K562 (cell line): ENCODE results near the gene CHRND. TPM values are rescaled to one million over a fixed set of nuclear protein-coding genes. Genes with fewer than 3 reads are reported as not detected.

Experiments
- ATAC-seq: fragments of 200-7000 bp; cut with Tn5 transposase; 3 replicates; pipeline ENCODE4 v1.9.1; 2020; ENCODE audit warnings: moderate library complexity
- BruUV-seq: library from RNA; stranded (reverse); fragments of 400-500 nt; replicated peaks from 2 replicates; lab custom pipeline; 2021; lab: Mats Ljungman, UMichigan
- CTCF ChIA-PET: fragments of 300-600 bp; formaldehyde crosslinking; extraction: SDS; loops from one replicate; lab custom pipeline; 2021; ENCODE audit warnings: low intra/inter-chr PET ratio; lab: Yijun Ruan, JAX
- POLR2A ChIA-PET: fragments of 300-600, 350-650 bp; sonication (Branson Sonifier 250); formaldehyde crosslinking; extraction: SDS; loops from one replicate; lab custom pipeline; 2021; ENCODE audit warnings: antibody characterized with exemption, inconsistent platforms; lab: Yijun Ruan, JAX
- DNase-seq, 4 experiments: peaks; one replicate each; pipeline versions ENCODE4 v3.0.0 to v3.0.0-alpha.2; 2011 to 2018; ENCODE audit warnings: low spot score in 3 of 4, mixed read lengths in 3 of 4; ENCODE audit errors: extremely low read depth in 1 of 4
- FAIRE-seq: peaks from 2 replicates; lab custom pipeline; 2011; peaks lifted over from hg19 to GRCh38; lab: Jason Lieb, UNC
- H2AFZ ChIP-seq: 2 replicates; pipeline ENCODE4 v1.6.0; 2011; ENCODE audit warnings: low read depth, low read length, control low read depth, inconsistent platforms
- H3K27ac ChIP-seq: fragments of 200-600 bp; 3 replicates; pipeline ENCODE4 v1.8.0; 2011; ENCODE audit warnings: low read depth, mild to moderate bottlenecking, control low read depth, inconsistent platforms, low read length, moderate library complexity, mixed read lengths; ENCODE audit errors: extremely low read depth
- H3K27me3 ChIP-seq, 2 experiments: fragments of 300-600 bp in 1 of 2; 2 replicates in 1 of 2; 3 replicates in 1 of 2; pipeline versions ENCODE4 v1.6.0 to v1.8.0; 2011; ENCODE audit warnings: inconsistent platforms in 2 of 2, low read length in 2 of 2, mild to moderate bottlenecking in 1 of 2, mixed read lengths in 1 of 2, moderate library complexity in 1 of 2; ENCODE audit not compliant: control insufficient read depth in 2 of 2, insufficient read depth in 2 of 2
- H3K36me3 ChIP-seq: fragments of 300-600 bp; 3 replicates; pipeline ENCODE4 v1.8.0; 2011; ENCODE audit warnings: mild to moderate bottlenecking, low read length, inconsistent platforms; ENCODE audit not compliant: control insufficient read depth, insufficient read depth
- H3K4me1 ChIP-seq, 2 experiments: fragments of 200-600 bp in 1 of 2; replicated peaks in 1 of 2; 2 replicates in 1 of 2; 3 replicates in 1 of 2; pipeline versions ENCODE4 v1.5.1 to v1.8.0; 2011; ENCODE audit warnings: inconsistent platforms in 2 of 2, low read length in 2 of 2, mild to moderate bottlenecking in 1 of 2, mixed read lengths in 1 of 2, moderate library complexity in 1 of 2; ENCODE audit not compliant: control insufficient read depth in 2 of 2, insufficient read depth in 2 of 2
- H3K4me2 ChIP-seq: 2 replicates; pipeline ENCODE4 v1.6.1; 2011; ENCODE audit warnings: low read length, control low read depth, inconsistent platforms, mixed read lengths; ENCODE audit not compliant: insufficient read depth
- H3K4me3 ChIP-seq: fragments of 200-600 bp; sonication (generic), shearing (Covaris generic); 2 replicates; pipeline ENCODE4 v1.5.1; 2016; ENCODE audit warnings: control low read depth, inconsistent platforms
- H3K79me2 ChIP-seq: fragments of 200-600 bp; 3 replicates; pipeline ENCODE4 v1.8.0; 2011; ENCODE audit warnings: low read length, inconsistent platforms; ENCODE audit not compliant: control insufficient read depth, insufficient read depth
- H3K9ac ChIP-seq, 2 experiments: 2 replicates each; pipeline versions ENCODE4 v1.6.0 to v1.6.1; 2011; ENCODE audit warnings: low read depth in 2 of 2, low read length in 2 of 2, control low read depth in 1 of 2, inconsistent platforms in 1 of 2, mild to moderate bottlenecking in 1 of 2, mixed read lengths in 1 of 2; ENCODE audit not compliant: insufficient read depth in 1 of 2
- H3K9me1 ChIP-seq: one replicate; pipeline ENCODE4 v1.6.0; 2011; ENCODE audit warnings: inconsistent platforms, mild to moderate bottlenecking, low read length, moderate library complexity; ENCODE audit not compliant: control insufficient read depth, insufficient read depth
- H3K9me3 ChIP-seq: replicated peaks from 2 replicates; pipeline ENCODE4 v1.5.1; 2011; ENCODE audit warnings: low read depth, low read length, inconsistent platforms; ENCODE audit not compliant: control insufficient read depth, insufficient read depth
- H4K20me1 ChIP-seq: replicated peaks from 2 replicates; pipeline ENCODE4 v1.6.1; 2011; ENCODE audit warnings: low read length, inconsistent platforms, mixed read lengths; ENCODE audit not compliant: control insufficient read depth, insufficient read depth
- GABPB2 ChIP-seq: fragments of 250-450 bp; sonication (Bioruptor Pico); conservative IDR thresholded peaks from 2 replicates; pipeline ENCODE4 v1.5.1; 2021; ENCODE audit warnings: mild to moderate bottlenecking
- NEUROD1 ChIP-seq: fragments of 150-350 bp; IDR thresholded peaks from 2 replicates; pipeline ENCODE4 v1.6.1; 2014; ENCODE audit warnings: borderline replicate concordance, low read length, low read depth; ENCODE audit not compliant: partially characterized antibody
- PHF20 ChIP-seq: fragments of 450-650 bp; IDR thresholded peaks from 2 replicates; pipeline ENCODE4 v1.6.1; 2018; ENCODE audit not compliant: partially characterized antibody
- ZNF75A ChIP-seq: fragments of 450-650 bp; formaldehyde crosslinking; IDR thresholded peaks from 2 replicates; pipeline ENCODE4 v1.4.0; 2020; ENCODE audit warnings: mild to moderate bottlenecking
- WGBS: fragments of 100-300 bp; shearing (Covaris generic); methylation state at CpG from one replicate; pipeline ENCODE4 v1.1.6; 2016; ENCODE audit warnings: low coverage, mixed read lengths; ENCODE audit not compliant: insufficient coverage; ENCODE audit errors: missing lambda C conversion rate; 5-methylcytosine and 5-hydroxymethylcytosine counted together
- in situ Hi-C: fragments of 300-500 bp; cut with MboI; formaldehyde crosslinking; loops from 4 replicates; pipeline ENCODE4 v1.15.0; 2018; ENCODE audit warnings: inconsistent platforms, mixed read lengths
- intact Hi-C: fragments of 100-400 bp; cut with micrococcal nuclease; formaldehyde crosslinking; loops from 2 replicates; pipeline ENCODE4 v1.14.2; 2022
- polyA plus RNA-seq, 8 experiments: library from polyadenylated mRNA; depleted of rRNA in 4 of 8; stranded (reverse) in 5 of 8; unstranded in 3 of 8; fragments of >200 nt; fragmentation: Nextera tagmentation in 2 of 8; fragmentation: Illumina TruSeq in 1 of 8; extraction: Ambion mirVana in 2 of 8; extraction: Trizol in 1 of 8; gene quantifications; 2 replicates each; pipeline versions ENCODE4 v1.2.1 to v1.2.3, GENCODE V29; 2011 to 2014; ENCODE audit warnings: inconsistent platforms in 1 of 8, missing spikeins in 1 of 8
- total RNA-seq, 7 experiments: library from RNA; depleted of rRNA in 6 of 7; stranded (reverse); fragments of >200 nt in 6 of 7; fragmentation: Illumina TruSeq in 2 of 7; extraction: Trizol in 2 of 7; gene quantifications; 2 replicates each; pipeline versions ENCODE4 v1.2.1 to v1.2.3, GENCODE V29; 2011 to 2021; ENCODE audit warnings: low replicate concordance in 1 of 7
- TF ChIP-seq, protein P1 (sequence below): fragments of 250-450 bp; sonication (Bioruptor Pico); IDR thresholded peaks from 2 replicates; pipeline ENCODE4 v1.5.1; 2021; ENCODE audit warnings: mild to moderate bottlenecking

CHRND gene
- total and polyA plus RNA-seq, 9 of the 15 experiments (the other 6 are each of a cell fraction or from before 2014, with no cell fraction given): not detected

DNA sequence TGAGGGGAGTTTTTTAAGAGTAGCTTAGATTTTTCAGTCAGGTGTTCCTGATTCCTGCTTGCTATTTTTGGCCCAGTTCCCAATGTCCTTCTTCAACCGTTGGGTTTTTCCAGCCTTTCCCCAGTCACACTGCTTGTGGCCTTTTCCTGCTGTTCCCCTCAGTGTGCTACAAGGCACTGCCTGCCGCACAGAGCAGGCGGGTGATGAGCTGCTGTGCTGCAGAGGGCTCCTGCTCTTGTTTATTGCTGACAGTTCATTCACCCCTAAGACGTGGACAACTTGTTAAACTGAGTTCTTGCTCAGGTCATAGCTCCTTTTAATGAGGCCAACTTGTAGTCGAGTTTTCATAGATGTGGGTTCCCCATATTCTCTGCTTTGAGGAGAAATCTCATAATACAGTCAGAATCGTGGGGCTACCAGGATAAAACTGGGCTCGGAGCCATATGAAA is 45.1 kb downstream of the CHRND start:
- Histone ChIP-seq H3K4me2 (no peak overlapping the region), H3K36me3 (peaks cover 64% of the 10 kb centered on the region; the same call in 2 of the 3 replicates), H3K9ac (no peak overlapping the region), H3K4me1 (no peaks in the 10 kb centered on the region), H3K27me3 (no peaks in the 10 kb centered on the region), H3K4me3 (no peak overlapping the region), H3K9me1 (no peaks in the 10 kb centered on the region), H3K27ac (no peak overlapping the region), H3K79me2 (no peaks in the 10 kb centered on the region), H2AFZ (no peak overlapping the region), H4K20me1 (no peaks in the 10 kb centered on the region), H3K9me3 (no peaks in the 10 kb centered on the region)
- FAIRE-seq (no peak), DNase-seq (no peak), ATAC-seq (no peak)
- ChIA-PET CTCF (no interaction called here), POLR2A (interaction anchor here (1.0 kb wide), 1 partner anchor 10 kb away, joined by 4 read pairs; no protein-coding TSS in a partner anchor)
- WGBS: 75% methylated on average over 7 of the region's 7 CpGs
- TF ChIP-seq, protein P1, sequence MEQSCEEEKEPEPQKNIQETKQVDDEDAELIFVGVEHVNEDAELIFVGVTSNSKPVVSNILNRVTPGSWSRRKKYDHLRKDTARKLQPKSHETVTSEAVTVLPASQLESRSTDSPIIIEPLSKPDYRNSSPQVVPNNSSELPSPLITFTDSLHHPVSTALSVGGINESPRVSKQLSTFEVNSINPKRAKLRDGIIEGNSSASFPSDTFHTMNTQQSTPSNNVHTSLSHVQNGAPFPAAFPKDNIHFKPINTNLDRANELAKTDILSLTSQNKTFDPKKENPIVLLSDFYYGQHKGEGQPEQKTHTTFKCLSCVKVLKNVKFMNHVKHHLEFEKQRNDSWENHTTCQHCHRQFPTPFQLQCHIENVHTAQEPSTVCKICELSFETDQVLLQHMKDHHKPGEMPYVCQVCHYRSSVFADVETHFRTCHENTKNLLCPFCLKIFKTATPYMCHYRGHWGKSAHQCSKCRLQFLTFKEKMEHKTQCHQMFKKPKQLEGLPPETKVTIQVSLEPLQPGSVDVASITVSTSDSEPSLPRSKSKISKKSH: no peak
- TF ChIP-seq GABPB2 (CRISPR knock-in tag) (no peak), ZNF75A (CRISPR knock-in tag) (no peak), PHF20 (no peak), NEUROD1 (no peak)
- no TSS peak for BruUV-seq
- in situ Hi-C loops (no loop called here), intact Hi-C loops (no loop called here)
